Sigmoid colon (tissue), 3 donors: Measurements from ENCODE around the gene LHX3.
A peak's percentile ranks its signal among the peaks of the same experiment; 100 is the strongest.

Experiments used
- POLR2A ChIP-seq, 2 donors: fragments of 450-650 bp; IDR thresholded peaks; one replicate each; pipeline ENCODE4 v1.6.1; 2016; ENCODE audit warnings: antibody characterized with exemption in 2 of 2, mild to moderate bottlenecking in 2 of 2, moderate library complexity in 2 of 2
- TF ChIP-seq, protein P1 (sequence below), 4 experiments: fragments of 450-650 bp in 3 of 4; fragments of 200-600 bp in 1 of 4; IDR thresholded peaks; one replicate each; pipeline ENCODE4 v1.5.1; 2016 to 2019; ENCODE audit warnings: antibody characterized with exemption in 4 of 4, mild to moderate bottlenecking in 3 of 4, moderate library complexity in 2 of 4

DNA sequence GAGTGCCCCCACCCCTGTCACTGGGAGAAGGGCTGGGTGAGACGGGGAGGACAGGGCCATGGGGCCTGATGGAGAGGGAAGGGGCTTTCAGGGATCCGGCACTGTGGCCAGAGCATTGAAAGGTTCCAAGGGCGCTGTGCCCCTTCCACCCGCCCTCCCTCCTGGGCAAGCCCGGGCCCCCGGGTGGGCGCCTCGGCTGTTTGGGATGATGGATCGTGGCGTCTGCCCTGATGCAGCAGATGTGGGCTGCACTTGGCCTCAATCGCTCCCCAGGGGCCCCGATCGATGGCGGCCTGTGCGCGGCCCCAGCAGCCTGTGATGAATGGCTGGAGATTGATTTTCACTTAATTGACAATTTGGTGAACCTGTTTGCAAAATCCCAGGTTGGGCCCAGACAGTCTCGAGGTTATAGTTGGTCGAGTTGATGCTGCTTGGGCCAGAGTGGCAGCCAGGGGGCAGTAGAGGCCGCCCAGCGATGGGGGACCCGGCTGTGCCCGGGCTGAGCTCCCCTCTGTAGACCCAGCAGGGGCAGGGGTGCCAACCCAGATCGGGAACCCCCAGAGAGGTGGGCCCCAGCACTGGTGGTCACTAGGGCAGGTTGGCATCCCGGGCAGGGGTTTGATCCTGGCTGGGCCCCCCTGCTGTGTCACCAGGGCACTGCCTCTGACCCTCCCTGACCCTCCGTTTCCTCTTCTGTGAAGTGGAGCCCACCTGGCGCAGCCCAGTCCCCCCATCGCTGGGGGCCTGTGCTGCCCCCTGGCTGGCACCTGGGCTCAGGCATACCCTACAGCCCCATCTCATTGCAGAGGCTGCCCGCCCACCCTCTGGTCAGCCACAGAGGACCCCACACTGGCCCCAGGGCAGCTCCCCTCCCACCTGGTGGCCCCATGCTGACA, 34.7 kb downstream of the LHX3 start:
- TF ChIP-seq, protein P1, sequence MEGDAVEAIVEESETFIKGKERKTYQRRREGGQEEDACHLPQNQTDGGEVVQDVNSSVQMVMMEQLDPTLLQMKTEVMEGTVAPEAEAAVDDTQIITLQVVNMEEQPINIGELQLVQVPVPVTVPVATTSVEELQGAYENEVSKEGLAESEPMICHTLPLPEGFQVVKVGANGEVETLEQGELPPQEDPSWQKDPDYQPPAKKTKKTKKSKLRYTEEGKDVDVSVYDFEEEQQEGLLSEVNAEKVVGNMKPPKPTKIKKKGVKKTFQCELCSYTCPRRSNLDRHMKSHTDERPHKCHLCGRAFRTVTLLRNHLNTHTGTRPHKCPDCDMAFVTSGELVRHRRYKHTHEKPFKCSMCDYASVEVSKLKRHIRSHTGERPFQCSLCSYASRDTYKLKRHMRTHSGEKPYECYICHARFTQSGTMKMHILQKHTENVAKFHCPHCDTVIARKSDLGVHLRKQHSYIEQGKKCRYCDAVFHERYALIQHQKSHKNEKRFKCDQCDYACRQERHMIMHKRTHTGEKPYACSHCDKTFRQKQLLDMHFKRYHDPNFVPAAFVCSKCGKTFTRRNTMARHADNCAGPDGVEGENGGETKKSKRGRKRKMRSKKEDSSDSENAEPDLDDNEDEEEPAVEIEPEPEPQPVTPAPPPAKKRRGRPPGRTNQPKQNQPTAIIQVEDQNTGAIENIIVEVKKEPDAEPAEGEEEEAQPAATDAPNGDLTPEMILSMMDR (IDR thresholded peaks at IDR 0.05) = peak in 2 of 4 experiments; percentile 16 to 24
- no peak for TF ChIP-seq POLR2A (IDR thresholded peaks at IDR 0.05)
